Epithelial cell of proximal tubule (primary cell): Measurements from ENCODE around the gene EPHB1. TPM values are rescaled to one million over a fixed set of nuclear protein-coding genes. Genes with fewer than 3 reads are reported as not detected.

ENCODE experiments used
- DNase-seq: peaks from one replicate; pipeline ENCODE4 v3.0.0-alpha.2; 2011; ENCODE audit warnings: low read depth
- H3K4me3 ChIP-seq: 2 replicates; pipeline ENCODE4 v1.5.1; 2011; ENCODE audit warnings: low read depth, mild to moderate bottlenecking, low read length
- total RNA-seq: library from RNA; depleted of rRNA; stranded (reverse); fragments of >200 nt; gene quantifications from 2 replicates; pipeline ENCODE4 v1.2.3, GENCODE V29; 2015
- TF ChIP-seq, protein P1 (sequence below): conservative IDR thresholded peaks from 2 replicates; pipeline ENCODE4 v1.5.1; 2012; ENCODE audit warnings: low read depth, mild to moderate bottlenecking, low read length

EPHB1 gene
- total RNA-seq, 1 donor from 2014 or later: 1.6 TPM

DNA sequence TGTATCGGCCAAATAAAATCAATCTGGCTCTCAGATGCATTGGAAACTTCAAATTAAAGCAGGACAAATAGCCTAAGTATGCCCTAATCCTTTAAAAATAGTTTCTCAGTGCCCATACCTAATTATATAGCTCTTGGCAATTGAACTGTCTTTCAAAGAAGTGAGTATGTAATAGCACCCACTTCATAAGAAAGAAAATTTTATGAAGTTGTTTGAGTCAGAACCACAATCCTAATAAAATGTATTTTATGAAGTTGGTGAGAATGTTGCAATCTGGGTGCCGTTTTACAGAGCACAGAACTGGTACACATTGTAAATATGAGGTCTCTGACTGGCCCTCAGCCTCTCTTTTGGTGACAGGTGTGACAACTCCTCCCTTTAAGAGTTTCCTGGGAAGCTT lies 45.4 kb downstream of the EPHB1 start:
- no peak for DNase-seq
- no peak overlapping the region for H3K4me3 ChIP-seq
- TF ChIP-seq, protein P1, sequence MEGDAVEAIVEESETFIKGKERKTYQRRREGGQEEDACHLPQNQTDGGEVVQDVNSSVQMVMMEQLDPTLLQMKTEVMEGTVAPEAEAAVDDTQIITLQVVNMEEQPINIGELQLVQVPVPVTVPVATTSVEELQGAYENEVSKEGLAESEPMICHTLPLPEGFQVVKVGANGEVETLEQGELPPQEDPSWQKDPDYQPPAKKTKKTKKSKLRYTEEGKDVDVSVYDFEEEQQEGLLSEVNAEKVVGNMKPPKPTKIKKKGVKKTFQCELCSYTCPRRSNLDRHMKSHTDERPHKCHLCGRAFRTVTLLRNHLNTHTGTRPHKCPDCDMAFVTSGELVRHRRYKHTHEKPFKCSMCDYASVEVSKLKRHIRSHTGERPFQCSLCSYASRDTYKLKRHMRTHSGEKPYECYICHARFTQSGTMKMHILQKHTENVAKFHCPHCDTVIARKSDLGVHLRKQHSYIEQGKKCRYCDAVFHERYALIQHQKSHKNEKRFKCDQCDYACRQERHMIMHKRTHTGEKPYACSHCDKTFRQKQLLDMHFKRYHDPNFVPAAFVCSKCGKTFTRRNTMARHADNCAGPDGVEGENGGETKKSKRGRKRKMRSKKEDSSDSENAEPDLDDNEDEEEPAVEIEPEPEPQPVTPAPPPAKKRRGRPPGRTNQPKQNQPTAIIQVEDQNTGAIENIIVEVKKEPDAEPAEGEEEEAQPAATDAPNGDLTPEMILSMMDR: no peak

DNA sequence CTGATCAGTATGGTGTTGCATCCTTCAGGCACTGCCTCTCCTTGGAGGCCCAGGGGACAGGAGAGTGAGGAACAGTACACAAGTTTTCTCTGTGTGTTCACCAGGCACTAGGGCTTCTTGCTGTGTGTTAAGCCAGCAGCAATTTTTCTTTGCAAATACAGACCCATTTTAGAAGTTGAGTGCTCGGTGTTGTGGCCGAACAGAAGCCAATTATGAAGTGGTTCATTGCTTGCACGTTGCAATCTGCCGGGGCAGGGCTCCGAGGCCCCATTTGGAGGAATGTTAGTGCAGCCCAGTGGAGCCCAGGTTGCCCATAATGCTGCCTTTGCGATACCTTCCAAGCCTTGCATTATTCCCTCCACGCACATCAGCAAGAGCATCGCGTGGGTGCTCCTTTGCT lies 51.0 kb downstream of the EPHB1 start:
- DNase-seq: no peak
- no peak overlapping the region for H3K4me3 ChIP-seq
- TF ChIP-seq, protein P1: no peak

DNA sequence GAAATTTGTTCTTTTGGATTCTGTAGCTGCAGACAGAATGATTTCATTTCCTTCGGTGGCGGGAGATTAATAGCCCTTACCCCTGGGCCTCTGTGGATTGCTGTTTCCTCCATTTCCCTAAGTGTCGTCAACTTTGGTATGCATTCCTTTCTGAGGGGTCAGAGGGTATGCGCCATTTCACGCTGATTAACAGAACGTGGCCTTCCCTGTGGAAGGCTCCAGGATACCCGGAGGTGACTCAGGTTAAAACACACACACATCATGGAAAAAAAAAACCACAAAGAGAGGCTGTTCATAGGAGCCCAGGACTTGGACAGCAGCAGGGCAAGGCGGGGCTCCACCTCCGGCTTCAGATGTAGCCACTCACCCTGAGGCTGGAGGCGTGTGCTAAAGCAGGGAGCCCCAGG lies 51.9 kb downstream of the EPHB1 start:
- no peak overlapping the region for H3K4me3 ChIP-seq
- TF ChIP-seq, protein P1: no peak
- DNase-seq: peak; percentile 63

DNA sequence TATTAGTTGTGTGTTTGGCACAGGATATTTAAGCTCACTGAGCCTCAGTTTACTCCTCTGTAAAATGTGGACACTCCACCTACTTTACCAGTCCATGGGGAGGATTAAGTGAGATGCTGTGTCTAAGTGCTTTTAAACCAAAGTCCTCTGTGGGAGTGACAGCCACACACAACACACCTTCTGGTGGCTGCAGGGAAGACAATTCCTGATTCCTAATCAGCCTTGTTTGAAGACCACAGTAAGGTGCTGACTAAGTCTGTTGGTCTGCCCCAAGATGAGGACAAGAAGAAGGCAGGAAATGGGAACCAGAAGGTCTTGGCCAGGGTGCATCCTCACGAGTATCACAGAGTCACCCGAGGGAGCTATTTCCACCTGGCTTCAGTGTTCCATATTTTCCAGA lies 52.3 kb downstream of the EPHB1 start:
- DNase-seq: no peak
- H3K4me3 ChIP-seq: no peak overlapping the region
- TF ChIP-seq, protein P1: no peak

DNA sequence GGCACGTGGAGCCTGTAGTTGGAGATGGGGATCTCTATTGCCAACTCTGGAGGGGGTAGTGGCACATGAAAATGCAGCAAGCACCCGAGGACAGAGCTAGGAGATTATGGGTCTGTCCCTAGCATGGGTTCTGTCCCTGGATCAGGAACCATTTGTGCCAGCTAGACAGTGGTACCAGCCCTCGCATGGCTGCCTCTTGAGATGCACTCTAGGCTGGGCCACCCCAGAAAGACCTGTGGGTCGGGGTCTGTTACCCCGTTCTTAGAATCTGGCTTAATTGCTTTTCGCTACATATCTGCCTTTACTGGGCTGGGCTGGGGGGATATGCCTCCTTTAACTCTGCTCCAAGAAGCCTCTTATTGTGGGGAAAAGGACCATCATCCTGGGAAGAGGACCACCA lies 54.5 kb downstream of the EPHB1 start:
- TF ChIP-seq, protein P1: no peak
- DNase-seq: no peak
- no peak overlapping the region for H3K4me3 ChIP-seq

DNA sequence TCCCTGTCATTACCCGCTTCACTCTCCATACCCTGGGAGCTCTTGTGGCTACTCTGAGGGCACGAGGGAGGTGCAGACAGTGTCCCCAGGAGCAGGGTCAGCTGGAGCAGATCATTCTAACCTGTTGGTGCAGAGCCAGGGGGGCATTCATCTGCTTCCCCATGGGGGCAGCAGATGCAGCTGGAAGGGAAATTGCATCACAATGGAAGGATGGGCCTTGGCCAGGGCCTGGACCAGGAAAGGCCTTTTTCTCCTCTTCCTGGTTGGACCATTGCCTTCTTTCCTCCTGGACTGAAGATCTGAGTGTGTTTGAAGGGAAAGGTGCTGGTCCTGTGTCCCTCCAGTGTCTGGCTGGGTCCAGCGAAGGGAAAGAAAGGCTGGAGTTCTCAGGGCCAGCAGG lies 55.7 kb downstream of the EPHB1 start:
- H3K4me3 ChIP-seq: no peak overlapping the region
- no peak for DNase-seq
- TF ChIP-seq, protein P1: no peak

DNA sequence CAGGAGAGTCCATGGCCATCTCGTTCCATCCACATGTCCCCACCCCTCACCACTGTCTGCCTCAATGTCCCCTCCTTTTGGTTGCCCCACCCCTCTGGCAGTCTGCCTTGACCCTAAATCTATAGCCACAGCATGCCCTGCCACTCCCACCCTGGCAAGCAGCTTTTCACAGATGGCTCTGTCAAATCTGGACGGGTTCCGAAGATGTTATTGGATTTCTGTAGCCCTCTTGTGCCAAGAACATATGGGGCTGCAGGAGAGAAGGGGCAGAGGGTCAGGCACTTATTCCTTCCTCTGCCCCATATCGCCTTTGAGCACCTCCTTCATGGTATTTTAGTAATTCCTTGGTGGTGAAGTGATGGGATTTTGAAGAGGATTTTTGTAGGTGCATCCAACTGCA lies 57.1 kb downstream of the EPHB1 start:
- TF ChIP-seq, protein P1: no peak
- H3K4me3 ChIP-seq: no peak overlapping the region
- DNase-seq: no peak
